RWPE2 (cell line): ENCODE results near the gene SETD2.
"Not testable (repeated sequence)": the region's sequence is repeated elsewhere in the genome, so short reads cannot be mapped to it uniquely, and the experiment has no call there.

Experiments used
- ATAC-seq: fragments of 200-7000 bp; cut with Tn5 transposase; 3 replicates; pipeline ENCODE4 v1.9.1; 2021; ENCODE audit warnings: low read depth
- DNase-seq: peaks from one replicate; pipeline ENCODE4 v3.0.0-alpha.2; 2020; ENCODE audit warnings: low spot score
- H3K27ac ChIP-seq: fragments of 450-650 bp; 2 replicates; pipeline ENCODE4 v1.5.1; 2017; ENCODE audit warnings: mild to moderate bottlenecking; ENCODE audit not compliant: poor library complexity, severe bottlenecking
- H3K27me3 ChIP-seq: fragments of 250-450 bp; sonication (Bioruptor Pico); 2 replicates; pipeline ENCODE4 v1.5.1; 2021; ENCODE audit warnings: mild to moderate bottlenecking, moderate library complexity; ENCODE audit not compliant: insufficient read depth, poor library complexity, severe bottlenecking
- H3K36me3 ChIP-seq: fragments of 250-450 bp; sonication (Bioruptor Pico); 2 replicates; pipeline ENCODE4 v1.5.1; 2020; ENCODE audit warnings: low read depth, mild to moderate bottlenecking, moderate library complexity
- H3K4me1 ChIP-seq: fragments of 250-450 bp; sonication (Bioruptor Pico); 2 replicates; pipeline ENCODE4 v1.5.1; 2021; ENCODE audit warnings: mild to moderate bottlenecking, moderate library complexity; ENCODE audit not compliant: insufficient read depth, poor library complexity, severe bottlenecking
- H3K4me3 ChIP-seq: fragments of 250-450 bp; sonication (Bioruptor Pico); 2 replicates; pipeline ENCODE4 v1.5.1; 2021; ENCODE audit warnings: mild to moderate bottlenecking, moderate library complexity; ENCODE audit not compliant: severe bottlenecking
- H3K9me3 ChIP-seq: fragments of 250-450 bp; sonication (Bioruptor Pico); 2 replicates; pipeline ENCODE4 v1.5.1; 2021; ENCODE audit warnings: mild to moderate bottlenecking, moderate library complexity; ENCODE audit not compliant: severe bottlenecking
- CTCF ChIP-seq: fragments of 450-650 bp; IDR thresholded peaks from one replicate; pipeline ENCODE4 v1.5.1; 2017; ENCODE audit warnings: mild to moderate bottlenecking, moderate library complexity; ENCODE audit not compliant: poor library complexity, severe bottlenecking

The SETD2 gene

GRCh38 chr3:47197287-47197686, 33.4 kb upstream of the SETD2 start:
- peaks cover 2% of the 10 kb centered on the region for H3K9me3 ChIP-seq
- H3K27ac ChIP-seq = no peak overlapping the region
- no peaks in the 10 kb centered on the region for H3K36me3 ChIP-seq
- no peaks in the 10 kb centered on the region for H3K4me1 ChIP-seq
- H3K4me3 ChIP-seq = no peak overlapping the region
- H3K27me3 ChIP-seq = no peaks in the 10 kb centered on the region
- no peak for TF ChIP-seq CTCF
- no peak for ATAC-seq
- DNase-seq = no peak

DNA sequence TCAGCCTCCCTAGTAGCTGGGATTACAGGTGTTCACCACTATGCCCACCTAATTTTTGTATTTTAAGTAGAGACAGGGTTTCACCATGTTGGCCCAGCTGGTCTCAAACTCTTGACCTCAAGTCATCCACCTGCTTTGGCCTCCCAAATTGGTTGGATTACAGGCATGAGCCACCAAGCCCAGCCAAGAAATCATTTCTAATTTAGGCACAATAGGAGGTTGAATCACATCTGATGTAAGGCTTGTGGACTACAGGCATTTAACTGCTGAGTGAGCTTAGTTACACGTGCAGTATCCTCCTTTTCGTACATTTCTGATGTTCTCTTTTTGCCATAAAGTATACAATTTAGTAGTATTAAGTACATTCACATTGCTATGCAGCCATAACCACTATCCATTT, 31.1 kb upstream of the SETD2 start:
- H3K4me3 ChIP-seq = no peak overlapping the region
- H3K9me3 ChIP-seq = peaks cover 2% of the 10 kb centered on the region
- ATAC-seq = no peak
- H3K27ac ChIP-seq = no peak overlapping the region
- no peak for TF ChIP-seq CTCF
- H3K36me3 ChIP-seq = no peaks in the 10 kb centered on the region
- H3K27me3 ChIP-seq = no peaks in the 10 kb centered on the region
- no peak for DNase-seq
- H3K4me1 ChIP-seq = no peaks in the 10 kb centered on the region

- no peak overlapping the region for H3K4me3 ChIP-seq
- no peak for TF ChIP-seq CTCF
- peaks cover 2% of the 10 kb centered on the region for H3K9me3 ChIP-seq
- H3K36me3 ChIP-seq = no peaks in the 10 kb centered on the region
- DNase-seq (no peak), ATAC-seq (no peak)
- no peaks in the 10 kb centered on the region for H3K27me3 ChIP-seq
- no peaks in the 10 kb centered on the region for H3K4me1 ChIP-seq
- H3K27ac ChIP-seq = no peak overlapping the region
These were observed 30.3 kb upstream of the SETD2 start for GRCh38 chr3:47193871-47194859.

DNA sequence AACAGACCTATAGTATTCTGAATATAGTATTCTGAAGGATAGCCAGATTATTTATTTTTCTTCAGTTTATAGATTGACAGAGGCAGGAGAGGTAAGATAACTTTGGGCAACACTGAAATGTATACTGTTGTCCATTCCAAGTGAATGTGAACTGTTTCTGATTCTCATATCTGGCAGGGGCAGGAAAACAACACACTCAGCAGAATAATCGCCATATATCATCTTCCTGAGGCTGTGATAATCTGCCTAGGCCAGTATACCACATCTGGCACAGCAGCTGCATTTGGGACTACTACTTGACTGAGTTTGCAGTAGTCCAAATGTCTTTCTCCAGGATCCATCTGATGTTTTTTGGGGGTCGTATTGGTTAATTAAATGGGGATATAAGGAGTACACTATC, 22.4 kb upstream of the SETD2 start:
- H3K36me3 ChIP-seq = no peaks in the 10 kb centered on the region; the same call in 1 of the 2 replicates
- no peak for DNase-seq
- no peak overlapping the region for H3K4me3 ChIP-seq
- no peaks in the 10 kb centered on the region for H3K4me1 ChIP-seq
- no peaks in the 10 kb centered on the region for H3K9me3 ChIP-seq
- no peaks in the 10 kb centered on the region for H3K27me3 ChIP-seq
- no peak overlapping the region for H3K27ac ChIP-seq
- no peak for ATAC-seq
- no peak for TF ChIP-seq CTCF

GRCh38 chr3:47181685-47182084, 17.8 kb upstream of the SETD2 start:
- not testable (repeated sequence) for H3K27ac ChIP-seq, H3K9me3 ChIP-seq, H3K4me3 ChIP-seq, DNase-seq, H3K27me3 ChIP-seq, H3K4me1 ChIP-seq, ATAC-seq
- H3K36me3 ChIP-seq = peaks cover 13% of the 10 kb centered on the region

- H3K9me3 ChIP-seq, H3K27me3 ChIP-seq, ATAC-seq, H3K27ac ChIP-seq, H3K4me3 ChIP-seq, H3K4me1 ChIP-seq, DNase-seq: not testable (repeated sequence)
- peaks cover 13% of the 10 kb centered on the region for H3K36me3 ChIP-seq
These were observed 16.1 kb upstream of the SETD2 start for GRCh38 chr3:47180011-47180410.
